IMR-90 (cell line): ENCODE results near the gene SEMA6A. TPM values are rescaled to one million over a fixed set of nuclear protein-coding genes. Genes with fewer than 3 reads are reported as not detected.

Experiments
- ATAC-seq: fragments of 200-7000 bp; cut with Tn5 transposase; 2 replicates; pipeline ENCODE4 v1.9.1; 2020; ENCODE audit warnings: low read depth, mild to moderate bottlenecking, moderate library complexity
- BruUV-seq: library from RNA; stranded (reverse); fragments of 400-500 nt; replicated peaks from 2 replicates; lab custom pipeline; 2021; lab: Mats Ljungman, UMichigan
- CTCF ChIA-PET: fragments of 300-600 bp; formaldehyde crosslinking; extraction: SDS; loops from one replicate; lab custom pipeline; 2021; ENCODE audit warnings: antibody characterized with exemption; lab: Yijun Ruan, JAX
- POLR2A ChIA-PET: fragments of 300-600 bp; sonication (Branson Sonifier 250); formaldehyde crosslinking; loops from one replicate; lab custom pipeline; 2022; ENCODE audit warnings: antibody characterized with exemption; ENCODE audit not compliant: unreplicated experiment; lab: Charles Lee
- DNase-seq: peaks from one replicate; pipeline ENCODE4 v3.0.0; 2013
- H2AFZ ChIP-seq: replicated peaks from 2 replicates; pipeline ENCODE3; 2013; ENCODE audit warnings: low read length, mild to moderate bottlenecking; ENCODE audit not compliant: poor library complexity
- H2AK5ac ChIP-seq: 2 replicates; pipeline ENCODE4 v1.6.1; 2013; ENCODE audit warnings: low read depth, low read length, inconsistent platforms
- H2AK9ac ChIP-seq: replicated peaks from 2 replicates; pipeline ENCODE3; 2013; ENCODE audit warnings: mild to moderate bottlenecking, low read depth, low read length, moderate library complexity; ENCODE audit not compliant: poor library complexity
- H2BK120ac ChIP-seq: 2 replicates; pipeline ENCODE4 v1.6.1; 2013; ENCODE audit warnings: low read depth, low read length, inconsistent platforms
- H2BK15ac ChIP-seq: 3 replicates; pipeline ENCODE4 v1.6.1; 2013; ENCODE audit warnings: low read depth, low read length, inconsistent platforms
- H2BK20ac ChIP-seq: 2 replicates; pipeline ENCODE4 v1.6.1; 2013; ENCODE audit warnings: low read depth, mild to moderate bottlenecking, inconsistent platforms, low read length, moderate library complexity
- H2BK5ac ChIP-seq: 2 replicates; pipeline ENCODE4 v1.6.1; 2013; ENCODE audit warnings: mild to moderate bottlenecking, low read depth, low read length, inconsistent platforms; ENCODE audit not compliant: poor library complexity, severe bottlenecking
- H3K14ac ChIP-seq: replicated peaks from 2 replicates; pipeline ENCODE4 v1.6.1; 2013; ENCODE audit warnings: low read depth, low read length, inconsistent platforms
- H3K18ac ChIP-seq: 2 replicates; pipeline ENCODE4 v1.6.1; 2013; ENCODE audit warnings: low read depth, low read length, control low read depth
- H3K23ac ChIP-seq: 2 replicates; pipeline ENCODE4 v1.6.1; 2013; ENCODE audit warnings: low read depth, low read length, inconsistent platforms
- H3K27ac ChIP-seq: 2 replicates; pipeline ENCODE4 v1.5.1; 2013; ENCODE audit warnings: mild to moderate bottlenecking, control low read depth, low read length; ENCODE audit not compliant: insufficient read depth
- H3K27me3 ChIP-seq: 2 replicates; pipeline ENCODE4 v1.6.1; 2013; ENCODE audit warnings: low read length; ENCODE audit not compliant: control insufficient read depth, insufficient read depth
- H3K36me3 ChIP-seq: 2 replicates; pipeline ENCODE4 v1.6.1; 2013; ENCODE audit warnings: low read length, mixed read lengths; ENCODE audit not compliant: control insufficient read depth, insufficient read depth
- H3K4ac ChIP-seq: 2 replicates; pipeline ENCODE4 v1.6.1; 2013; ENCODE audit warnings: low read depth, low read length, inconsistent platforms
- H3K4me1 ChIP-seq: 2 replicates; pipeline ENCODE4 v1.6.1; 2013; ENCODE audit warnings: low read length, mixed read lengths; ENCODE audit not compliant: control insufficient read depth, insufficient read depth
- H3K4me2 ChIP-seq: 2 replicates; pipeline ENCODE4 v1.6.1; 2013; ENCODE audit warnings: low read depth, mild to moderate bottlenecking, control low read depth, low read length, moderate library complexity
- H3K4me3 ChIP-seq: 2 replicates; pipeline ENCODE4 v1.5.1; 2013; ENCODE audit warnings: low read depth, mild to moderate bottlenecking, control low read depth, low read length, moderate library complexity; ENCODE audit not compliant: insufficient read depth
- H3K56ac ChIP-seq: 2 replicates; pipeline ENCODE4 v1.6.1; 2013; ENCODE audit warnings: low read length, inconsistent platforms; ENCODE audit not compliant: insufficient read depth; ENCODE audit errors: extremely low read depth
- H3K79me1 ChIP-seq, 2 experiments: 2 replicates each; pipeline ENCODE4 v1.6.1; 2013; ENCODE audit warnings: low read length in 2 of 2, inconsistent platforms in 1 of 2, low read depth in 1 of 2
- H3K9ac ChIP-seq: 2 replicates; pipeline ENCODE4 v1.6.1; 2013; ENCODE audit warnings: low read depth, low read length, control low read depth
- H3K9me1 ChIP-seq: 2 replicates; pipeline ENCODE4 v1.6.1; 2013; ENCODE audit warnings: low read length, inconsistent platforms; ENCODE audit not compliant: insufficient read depth
- H3K9me3 ChIP-seq: 2 replicates; pipeline ENCODE4 v1.6.1; 2013; ENCODE audit warnings: low read length; ENCODE audit not compliant: control insufficient read depth, insufficient read depth
- H4K20me1 ChIP-seq: 2 replicates; pipeline ENCODE4 v1.6.1; 2013; ENCODE audit warnings: low read length, inconsistent platforms; ENCODE audit not compliant: insufficient read depth
- H4K5ac ChIP-seq: 2 replicates; pipeline ENCODE4 v1.6.1; 2013; ENCODE audit warnings: mild to moderate bottlenecking, low read depth, low read length, control low read depth
- H4K8ac ChIP-seq, 2 experiments: 2 replicates each; pipeline ENCODE4 v1.6.1; 2013; ENCODE audit warnings: low read depth in 2 of 2, low read length in 2 of 2, control low read depth in 1 of 2, inconsistent platforms in 1 of 2
- H4K91ac ChIP-seq: 2 replicates; pipeline ENCODE4 v1.6.1; 2013; ENCODE audit warnings: low read depth, low read length, inconsistent platforms; ENCODE audit not compliant: insufficient read depth
- BHLHE40 ChIP-seq: fragments of 150-350 bp; IDR thresholded peaks from 2 replicates; pipeline ENCODE4 v1.6.1; 2016; ENCODE audit warnings: mild to moderate bottlenecking, low read depth, low read length
- CEBPB ChIP-seq: IDR thresholded peaks from 2 replicates; pipeline ENCODE4 v1.6.1; 2012; ENCODE audit warnings: low read depth, low read length, improper control_type of control experiment
- CHD1 ChIP-seq: IDR thresholded peaks from 2 replicates; pipeline ENCODE4 v1.6.1; 2012; ENCODE audit warnings: low read depth, low read length, improper control_type of control experiment
- FOS ChIP-seq: fragments of 150-350 bp; IDR thresholded peaks from 2 replicates; pipeline ENCODE4 v1.6.1; 2016; ENCODE audit warnings: low read depth, low read length
- MAZ ChIP-seq: IDR thresholded peaks from 2 replicates; pipeline ENCODE4 v1.6.1; 2012; ENCODE audit warnings: low read depth, mild to moderate bottlenecking, low read length, improper control_type of control experiment, moderate library complexity, borderline replicate concordance
- NFE2L2 ChIP-seq: fragments of 150-350 bp; IDR thresholded peaks from 2 replicates; pipeline ENCODE4 v1.6.1; 2016; ENCODE audit warnings: low read depth, mild to moderate bottlenecking, low read length
- POLR2A ChIP-seq: IDR thresholded peaks from 2 replicates; pipeline ENCODE4 v1.6.1; 2012; ENCODE audit warnings: mild to moderate bottlenecking, low read depth, low read length
- RAD21 ChIP-seq: IDR thresholded peaks from 2 replicates; pipeline ENCODE4 v1.6.1; 2012; ENCODE audit warnings: low read length, improper control_type of control experiment
- WGBS, 2 experiments: methylation state at CpG; one replicate each; pipeline versions ENCODE4 v1.1.5 to v1.1.7; 2013; ENCODE audit warnings: missing lambda C conversion rate in 2 of 2; ENCODE audit not compliant: insufficient read length in 1 of 2; ENCODE audit errors: extremely low coverage in 2 of 2; 5-methylcytosine and 5-hydroxymethylcytosine counted together
- dilution Hi-C: fragments of 300-500 bp; cut with HindIII; formaldehyde crosslinking; loops from one replicate; pipeline ENCODE4 v1.14.3; 2018; ENCODE audit warnings: low sequenced_read_pairs; ENCODE audit not compliant: unreplicated experiment
- in situ Hi-C: fragments of 300-500 bp; cut with MboI; formaldehyde crosslinking; loops from 3 replicates; pipeline ENCODE4 v1.14.3; 2019; ENCODE audit warnings: low sequenced_read_pairs, inconsistent platforms, mixed read lengths
- intact Hi-C: fragments of 100-400 bp; cut with micrococcal nuclease; formaldehyde crosslinking; loops from 2 replicates; pipeline ENCODE4 v1.10.0; 2022
- polyA plus RNA-seq, 3 experiments: library from polyadenylated mRNA; depleted of rRNA; stranded (reverse); fragments of >200 nt; gene quantifications; 2 replicates each; pipeline ENCODE4 v1.2.3, GENCODE V29; 2012; ENCODE audit warnings: low replicate concordance in 1 of 3
- total RNA-seq: library from RNA; depleted of rRNA; stranded (reverse); fragments of >200 nt; gene quantifications from 2 replicates; pipeline ENCODE4 v1.2.3, GENCODE V29; 2012
- TF ChIP-seq, protein P1 (sequence below): conservative IDR thresholded peaks from 2 replicates; pipeline ENCODE4 v1.5.1; 2012; ENCODE audit warnings: mild to moderate bottlenecking, low read depth, low read length, improper control_type of control experiment
- TF ChIP-seq, protein P2 (sequence below): fragments of 150-350 bp; IDR thresholded peaks from 2 replicates; pipeline ENCODE4 v1.6.1; 2016; ENCODE audit warnings: low read depth, mild to moderate bottlenecking, low read length, moderate library complexity, borderline replicate concordance

SEMA6A gene
- total and polyA plus RNA-seq, 2 of the 4 experiments (the other 2 are of a cell fraction) = 0.27 to 0.36 TPM

- H2BK15ac ChIP-seq = no peak overlapping the region
- H3K56ac ChIP-seq = no peak overlapping the region
- no peak overlapping the region for H3K9ac ChIP-seq
- no peak overlapping the region for H3K14ac ChIP-seq
- no peak overlapping the region for H3K18ac ChIP-seq
- H4K8ac ChIP-seq = no peak overlapping the region
- POLR2A ChIA-PET = no interaction called here
- H3K79me1 ChIP-seq = no peaks in the 10 kb centered on the region
- H2BK120ac ChIP-seq = no peak overlapping the region
- no peaks in the 10 kb centered on the region for H3K9me1 ChIP-seq
- H3K27me3 ChIP-seq = no peaks in the 10 kb centered on the region; the same call in 1 of the 2 replicates
- no peak overlapping the region for H2BK20ac ChIP-seq
- H2BK5ac ChIP-seq = no peak overlapping the region
- no peak overlapping the region for H4K91ac ChIP-seq
- no peak overlapping the region for H4K5ac ChIP-seq
- H3K4me3 ChIP-seq = no peak overlapping the region
- H2AK9ac ChIP-seq = no peak overlapping the region
- no peaks in the 10 kb centered on the region for H3K4me1 ChIP-seq
- no TSS peak for BruUV-seq
- ATAC-seq (no peak), DNase-seq (no peak)
- H4K20me1 ChIP-seq = no peaks in the 10 kb centered on the region
- intact Hi-C loops (no loop called here), dilution Hi-C loops (no loop called here), in situ Hi-C loops (no loop called here)
- TF ChIP-seq, protein P1, sequence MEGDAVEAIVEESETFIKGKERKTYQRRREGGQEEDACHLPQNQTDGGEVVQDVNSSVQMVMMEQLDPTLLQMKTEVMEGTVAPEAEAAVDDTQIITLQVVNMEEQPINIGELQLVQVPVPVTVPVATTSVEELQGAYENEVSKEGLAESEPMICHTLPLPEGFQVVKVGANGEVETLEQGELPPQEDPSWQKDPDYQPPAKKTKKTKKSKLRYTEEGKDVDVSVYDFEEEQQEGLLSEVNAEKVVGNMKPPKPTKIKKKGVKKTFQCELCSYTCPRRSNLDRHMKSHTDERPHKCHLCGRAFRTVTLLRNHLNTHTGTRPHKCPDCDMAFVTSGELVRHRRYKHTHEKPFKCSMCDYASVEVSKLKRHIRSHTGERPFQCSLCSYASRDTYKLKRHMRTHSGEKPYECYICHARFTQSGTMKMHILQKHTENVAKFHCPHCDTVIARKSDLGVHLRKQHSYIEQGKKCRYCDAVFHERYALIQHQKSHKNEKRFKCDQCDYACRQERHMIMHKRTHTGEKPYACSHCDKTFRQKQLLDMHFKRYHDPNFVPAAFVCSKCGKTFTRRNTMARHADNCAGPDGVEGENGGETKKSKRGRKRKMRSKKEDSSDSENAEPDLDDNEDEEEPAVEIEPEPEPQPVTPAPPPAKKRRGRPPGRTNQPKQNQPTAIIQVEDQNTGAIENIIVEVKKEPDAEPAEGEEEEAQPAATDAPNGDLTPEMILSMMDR = no peak
- TF ChIP-seq POLR2A (no peak), MAZ (no peak), CEBPB (no peak), NFE2L2 (no peak), BHLHE40 (no peak), CHD1 (no peak), FOS (no peak), RAD21 (no peak)
- TF ChIP-seq, protein P2, sequence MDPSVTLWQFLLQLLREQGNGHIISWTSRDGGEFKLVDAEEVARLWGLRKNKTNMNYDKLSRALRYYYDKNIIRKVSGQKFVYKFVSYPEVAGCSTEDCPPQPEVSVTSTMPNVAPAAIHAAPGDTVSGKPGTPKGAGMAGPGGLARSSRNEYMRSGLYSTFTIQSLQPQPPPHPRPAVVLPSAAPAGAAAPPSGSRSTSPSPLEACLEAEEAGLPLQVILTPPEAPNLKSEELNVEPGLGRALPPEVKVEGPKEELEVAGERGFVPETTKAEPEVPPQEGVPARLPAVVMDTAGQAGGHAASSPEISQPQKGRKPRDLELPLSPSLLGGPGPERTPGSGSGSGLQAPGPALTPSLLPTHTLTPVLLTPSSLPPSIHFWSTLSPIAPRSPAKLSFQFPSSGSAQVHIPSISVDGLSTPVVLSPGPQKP = no peak
- H3K23ac ChIP-seq = no peak overlapping the region
- no peaks in the 10 kb centered on the region for H3K9me3 ChIP-seq
- 66% methylated on average over 4 of the region's 11 CpGs; no CpG with 5 or more reads in 1 of the 2 experiments for WGBS, 2 experiments
- no peak overlapping the region for H3K4ac ChIP-seq
- no peak overlapping the region for H2AK5ac ChIP-seq
- CTCF ChIA-PET = interaction anchor here (0.6 to 0.7 kb wide), 2 partner anchors 64 to 1439 kb away, joined by 3 read pairs; no protein-coding TSS in a partner anchor
- no peak overlapping the region for H2AFZ ChIP-seq
- no peak overlapping the region for H3K27ac ChIP-seq
- no peaks in the 10 kb centered on the region for H3K36me3 ChIP-seq
- H3K4me2 ChIP-seq = no peak overlapping the region
Measured at GRCh38 chr5:116536316-116537083, 38.1 kb downstream of the SEMA6A start.
